Dedifferentiated amniotic fluid mesenchymal stem cell (primary cell): Measurements from ENCODE around the gene BAIAP3.
"Not testable (repeated sequence)": the region's sequence is repeated elsewhere in the genome, so short reads cannot be mapped to it uniquely, and the experiment has no call there.

Experiments
- DNase-seq: peaks from one replicate; pipeline ENCODE4 v3.0.0-alpha.2; 2016; ENCODE audit errors: extremely low spot score

The BAIAP3 gene

DNA sequence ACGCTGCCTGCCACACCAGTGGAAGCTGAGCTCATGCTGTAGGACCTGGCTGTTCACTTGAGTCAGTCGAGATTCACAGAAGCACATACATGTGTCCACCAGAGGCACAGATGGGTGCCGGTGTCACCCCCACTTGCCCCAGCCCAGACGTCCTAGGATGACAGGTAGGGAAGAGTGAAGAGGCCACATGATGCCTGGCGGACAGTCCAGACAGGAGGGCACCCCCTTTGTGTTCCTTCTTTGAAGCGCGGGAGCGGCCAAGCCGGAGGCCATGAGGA, 15.2 kb upstream of the BAIAP3 start:
- DNase-seq: no peak

DNA sequence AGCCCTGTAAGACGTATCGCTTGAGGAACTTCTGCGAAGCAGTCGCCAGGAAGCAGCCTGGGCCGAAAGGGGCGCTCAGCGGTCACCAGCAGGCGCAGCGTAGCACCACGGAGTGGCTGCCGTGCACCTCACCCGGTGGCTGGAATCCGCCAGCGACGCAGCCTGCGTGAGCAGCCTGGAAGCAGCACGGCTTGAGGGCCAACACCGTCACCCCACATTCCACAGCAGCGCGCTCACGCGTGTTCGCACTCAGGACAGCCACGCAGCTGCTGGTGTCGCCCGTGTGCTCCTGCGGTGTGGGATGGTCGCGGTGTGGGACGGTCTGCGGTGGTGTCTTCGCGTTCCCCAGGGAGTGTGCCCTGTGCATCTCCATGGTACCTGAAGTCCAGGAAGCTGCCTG, 14.4 kb upstream of the BAIAP3 start:
- DNase-seq: no peak

DNA sequence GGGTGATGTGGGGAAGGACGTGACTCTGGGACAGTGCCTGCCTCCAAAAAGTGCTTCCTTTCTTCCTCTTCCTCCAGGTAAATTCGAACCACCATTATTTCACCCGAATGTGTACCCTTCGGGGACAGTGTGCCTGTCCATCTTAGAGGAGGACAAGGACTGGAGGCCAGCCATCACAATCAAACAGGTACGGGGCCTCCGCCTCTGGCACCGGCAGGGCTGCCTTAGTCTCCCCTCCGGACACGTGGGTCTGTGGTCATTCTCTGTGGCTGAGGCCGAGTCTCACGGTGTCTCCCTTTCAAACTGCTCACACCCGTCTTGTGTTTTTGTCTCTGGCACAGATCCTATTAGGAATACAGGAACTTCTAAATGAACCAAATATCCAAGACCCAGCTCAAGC, 13.3 kb upstream of the BAIAP3 start:
- DNase-seq: no peak

DNA sequence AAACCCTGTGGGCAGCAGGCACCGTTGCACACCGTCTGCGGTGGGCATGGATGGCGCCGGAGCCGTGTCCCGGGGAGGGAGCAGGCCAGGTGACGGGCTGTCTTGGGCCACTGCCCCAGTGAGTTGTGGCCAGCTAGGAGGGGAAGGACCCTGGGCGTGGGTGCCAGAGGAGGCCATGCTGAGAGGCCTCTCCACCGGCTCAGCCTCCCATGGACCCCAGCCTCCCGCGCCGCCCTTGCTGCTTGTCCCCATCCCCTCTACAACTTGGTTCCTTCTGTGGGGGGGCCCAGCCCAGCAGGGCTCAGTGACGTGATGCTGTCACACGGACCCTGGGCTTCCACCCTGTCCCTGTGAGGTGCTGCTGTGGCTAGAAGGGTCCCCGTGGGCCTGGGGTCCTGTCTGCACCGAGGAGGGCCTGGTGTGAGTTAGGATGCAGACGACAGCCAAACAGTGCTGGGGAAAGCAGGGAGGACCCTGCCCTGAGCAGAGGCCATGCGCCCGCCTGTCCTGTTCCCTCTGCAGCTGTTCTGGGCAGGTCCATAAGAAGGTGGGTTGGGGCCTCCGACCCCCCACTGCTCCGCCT, 12.7 kb upstream of the BAIAP3 start:
- no peak for DNase-seq

DNA sequence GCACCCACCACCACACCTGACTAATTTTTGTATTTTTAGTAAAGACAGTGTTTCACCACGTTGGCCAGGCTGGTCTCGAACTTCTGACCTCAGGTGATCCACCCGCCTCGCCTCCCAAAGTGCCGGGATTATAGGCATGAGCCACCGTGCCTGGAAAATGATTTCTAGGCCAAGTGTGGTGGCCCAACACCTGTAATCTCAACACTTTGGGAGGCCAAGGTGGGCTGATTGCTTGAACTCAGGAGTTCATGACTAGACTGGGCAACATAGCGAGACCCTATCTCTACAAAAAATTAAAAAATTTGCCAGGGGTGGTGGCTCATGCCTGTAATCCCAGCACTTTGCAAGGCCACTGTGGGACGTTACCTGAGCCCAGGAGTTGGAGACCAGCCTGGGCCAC, 11.0 kb upstream of the BAIAP3 start:
- DNase-seq: no peak

DNA sequence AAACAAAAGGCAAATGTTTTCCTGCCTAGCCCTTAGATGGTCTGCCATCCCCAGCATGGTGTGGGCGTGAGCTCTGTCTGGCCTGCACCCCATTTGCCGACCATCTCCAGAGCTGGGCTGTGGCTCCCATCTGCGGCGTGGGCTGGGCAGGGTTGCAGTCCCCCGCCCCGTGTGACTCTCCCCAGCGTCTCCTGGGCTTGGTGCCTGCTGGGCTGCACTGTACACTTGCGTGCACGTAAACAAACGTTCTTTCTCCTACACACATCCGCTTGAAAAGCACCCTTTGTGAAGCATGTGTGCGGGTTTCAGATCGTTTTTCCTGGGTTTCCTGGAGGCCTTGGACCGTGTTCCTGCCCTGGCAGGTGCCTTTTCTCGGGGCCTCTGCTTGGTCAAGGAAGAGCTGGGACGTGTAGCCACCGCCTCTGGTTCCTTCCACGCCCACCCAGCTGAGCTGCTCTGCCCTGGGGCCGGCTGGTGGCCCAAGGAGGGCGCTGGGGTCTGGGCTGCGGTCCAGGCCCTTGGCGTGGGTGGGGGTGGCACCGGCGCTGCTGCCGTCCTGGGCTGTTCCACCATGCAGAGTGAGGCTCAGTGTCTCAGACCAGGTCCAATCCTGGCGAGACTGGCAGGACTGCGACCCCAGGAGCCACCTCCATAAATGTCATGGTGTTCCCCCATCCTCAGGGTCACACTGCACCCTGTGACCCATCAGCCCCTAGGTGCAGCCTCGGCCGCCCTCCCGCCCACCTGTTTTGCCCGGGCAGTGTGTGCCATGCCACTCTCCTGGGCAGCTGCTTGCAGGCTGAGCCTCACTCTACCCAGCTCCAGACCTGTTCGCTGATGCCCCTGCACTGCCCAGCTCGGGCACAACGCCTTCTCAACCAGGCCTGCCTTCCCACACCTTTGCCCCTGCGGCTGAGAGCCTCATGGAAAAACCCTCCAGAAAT, 9.9 kb upstream of the BAIAP3 start:
- DNase-seq: no peak

DNA sequence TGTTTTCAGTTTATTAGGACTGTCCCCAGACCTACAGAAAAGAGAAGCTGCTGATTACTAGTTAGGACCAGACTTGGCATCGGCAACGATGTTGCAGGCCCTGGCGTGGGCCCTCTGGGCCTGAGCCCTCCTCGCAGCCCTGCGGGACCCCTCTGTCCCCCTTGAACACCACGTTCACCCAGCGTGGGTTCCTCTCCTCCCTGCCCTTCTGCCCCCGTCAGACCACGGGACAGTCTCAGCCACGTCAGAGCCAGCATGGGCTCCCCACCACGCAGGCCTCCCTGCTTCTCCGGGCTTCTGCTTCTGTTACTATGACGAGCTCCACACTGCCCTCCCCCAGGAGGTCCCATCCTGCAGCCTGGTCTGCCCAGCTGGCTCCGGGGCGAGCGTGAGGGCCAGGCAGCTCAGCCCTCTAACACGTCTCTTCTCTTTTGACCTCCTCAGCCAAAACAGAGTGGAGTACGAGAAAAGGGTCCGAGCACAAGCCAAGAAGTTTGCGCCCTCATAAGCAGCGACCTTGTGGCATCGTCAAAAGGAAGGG, 9.1 kb upstream of the BAIAP3 start:
- no peak for DNase-seq

DNA sequence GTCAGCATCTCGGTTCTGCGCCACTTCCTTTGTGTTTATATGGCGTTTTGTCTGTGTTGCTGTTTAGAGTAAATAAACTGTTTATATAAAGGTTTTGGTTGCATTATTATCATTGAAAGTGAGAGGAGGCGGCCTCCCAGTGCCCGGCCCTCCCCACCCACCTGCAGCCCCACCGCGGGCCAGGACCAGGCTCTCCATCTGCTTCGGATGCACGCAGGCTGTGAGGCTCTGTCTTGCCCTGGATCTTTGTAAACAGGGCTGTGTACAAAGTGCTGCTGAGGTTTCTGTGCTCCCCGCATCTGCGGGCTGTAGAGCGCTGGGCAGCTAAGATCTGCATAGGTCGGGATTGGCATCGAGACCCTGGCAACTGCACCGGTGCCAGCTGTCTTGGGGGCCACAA, 8.2 kb upstream of the BAIAP3 start:
- no peak for DNase-seq

DNA sequence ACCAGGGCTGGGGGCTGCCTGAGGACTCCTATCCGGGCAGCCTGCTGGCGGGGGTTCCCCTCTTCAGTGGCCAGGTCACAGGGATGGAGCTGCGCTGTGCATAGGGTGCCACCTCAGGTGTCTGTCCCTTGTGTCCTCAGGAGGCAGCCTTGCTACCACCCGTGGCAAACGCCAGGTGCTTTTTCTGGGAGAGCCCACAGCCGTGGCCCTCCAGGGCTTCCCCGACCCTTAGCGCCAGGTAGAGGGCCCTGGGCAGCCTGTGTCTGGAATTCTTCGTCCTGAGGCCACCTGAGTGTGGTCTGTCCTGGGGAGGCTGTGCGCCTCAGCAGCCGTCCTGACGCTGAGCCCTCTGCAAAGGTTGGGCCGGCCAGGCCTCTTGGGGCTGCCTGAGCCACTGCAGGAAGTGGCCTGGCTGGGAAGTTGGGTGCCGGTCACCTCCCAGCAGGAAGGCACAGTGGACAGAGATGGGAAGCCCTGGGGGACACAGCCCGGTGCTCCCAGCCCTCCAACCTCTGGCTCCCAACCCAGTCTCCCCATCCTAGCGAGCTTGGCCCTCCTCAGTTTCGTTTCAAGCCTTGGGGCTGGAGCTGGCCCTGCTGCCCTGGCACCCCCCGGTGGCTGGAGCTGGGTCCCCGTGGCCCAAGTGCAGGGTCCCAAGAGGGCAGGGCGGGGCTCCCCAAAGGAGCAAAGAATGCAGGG, 7.6 kb upstream of the BAIAP3 start:
- no peak for DNase-seq

DNA sequence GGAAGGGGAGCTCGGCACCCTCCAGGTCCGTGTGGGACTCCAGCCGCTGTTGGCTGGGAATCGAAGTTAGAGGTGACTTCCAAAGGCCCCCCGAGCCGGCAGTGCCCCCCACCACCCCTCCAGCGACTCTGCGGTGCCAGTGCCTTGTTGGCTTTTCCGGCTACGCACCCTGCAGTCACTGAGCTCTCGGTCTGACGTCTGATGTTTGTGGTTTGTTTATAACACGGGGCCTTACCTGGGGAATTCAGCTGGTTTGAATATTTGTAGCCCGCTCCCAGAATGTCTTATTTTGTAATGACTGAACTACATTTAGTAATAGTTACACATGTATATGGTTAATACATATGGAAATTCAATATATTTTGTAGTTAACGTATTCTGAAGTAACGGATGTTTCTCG, 7.1 kb upstream of the BAIAP3 start:
- DNase-seq: no peak

DNA sequence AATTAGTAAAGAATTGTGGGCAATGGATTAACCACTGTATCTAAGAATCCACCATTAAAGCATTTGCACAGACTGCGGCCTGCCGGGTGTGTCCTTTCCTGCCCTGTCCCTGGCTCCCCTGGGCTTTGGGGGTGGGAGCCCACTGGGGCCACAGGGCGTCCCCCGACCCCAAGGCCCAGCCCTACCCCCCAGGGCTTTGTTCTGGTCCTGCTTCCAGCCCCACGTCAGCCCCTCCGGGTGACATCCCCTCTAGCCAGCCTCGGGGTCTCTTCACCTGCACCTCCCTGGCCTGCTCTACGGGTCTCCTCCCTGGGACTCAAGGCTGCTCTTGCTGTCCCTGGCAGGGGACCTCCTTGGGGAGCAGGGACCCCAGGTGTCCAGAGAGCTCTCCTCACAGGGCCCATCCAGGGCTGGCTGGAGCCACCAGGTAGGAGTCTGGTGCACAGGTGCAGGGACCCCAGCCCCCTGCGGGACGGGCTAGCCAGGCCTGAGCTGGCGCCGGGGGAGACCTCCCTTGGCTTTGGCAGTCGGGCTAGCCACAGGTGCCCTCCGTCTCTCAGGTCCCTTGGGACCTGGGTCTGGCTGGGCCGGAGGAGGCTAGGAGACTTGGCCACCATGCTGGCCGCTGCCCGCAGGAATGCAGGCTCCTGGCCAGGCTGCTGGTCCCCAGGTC, 6.4 kb upstream of the BAIAP3 start:
- DNase-seq: no peak

DNA sequence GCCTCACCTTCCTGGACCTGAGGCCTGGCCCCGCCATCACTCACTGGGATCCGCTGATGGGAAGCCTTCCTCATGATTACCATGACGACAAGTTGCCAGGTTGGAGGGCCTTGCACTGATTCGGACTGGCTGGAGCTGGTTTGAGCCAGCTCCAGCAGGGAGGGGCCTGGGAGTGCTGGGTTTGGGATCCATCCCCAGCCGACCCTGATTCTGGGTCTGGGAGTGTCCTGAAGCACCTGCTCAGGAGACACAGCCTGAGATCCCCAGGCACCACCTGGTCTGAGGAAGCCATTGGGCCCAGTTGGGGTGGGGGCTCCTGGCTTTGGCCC, 5.9 kb upstream of the BAIAP3 start:
- DNase-seq: no peak

DNA sequence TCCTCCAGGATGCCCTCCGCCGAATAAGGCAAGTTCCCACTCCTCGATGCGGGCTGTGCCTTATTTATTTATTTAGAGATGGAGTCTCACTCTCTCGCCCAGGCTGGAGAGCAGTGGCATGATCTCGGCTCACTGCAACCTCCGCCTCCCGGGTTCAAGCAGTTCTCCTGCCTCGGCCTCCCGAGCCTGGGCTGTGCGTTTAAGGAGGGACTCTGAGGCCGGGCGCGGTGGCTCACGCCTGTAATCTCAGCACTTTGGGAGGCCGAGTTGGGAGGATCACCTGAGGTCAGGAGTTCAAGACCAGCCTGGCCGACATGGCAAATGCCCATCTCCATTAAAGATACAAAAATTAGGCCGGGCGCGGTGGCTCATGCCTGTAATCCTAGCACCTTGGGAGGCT, 5.3 kb upstream of the BAIAP3 start:
- DNase-seq: not testable (repeated sequence)

DNA sequence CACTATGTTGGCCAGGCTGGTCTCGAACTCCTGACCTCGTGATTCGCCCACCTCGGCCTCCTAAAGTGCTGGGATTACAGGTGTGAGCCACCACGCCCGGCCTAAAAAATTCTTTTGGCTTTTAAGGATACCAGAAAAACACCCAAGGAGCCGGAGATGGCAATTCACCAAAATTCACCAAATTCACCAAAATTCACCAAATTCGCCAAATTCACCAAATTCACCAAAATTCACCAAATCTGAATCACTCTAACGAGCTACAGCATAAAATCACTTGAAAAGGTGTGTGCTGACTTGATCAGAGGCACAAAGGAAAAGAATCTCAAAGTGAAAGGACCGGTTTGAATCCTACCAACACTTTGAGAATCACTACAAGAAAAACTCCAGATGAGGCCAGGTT, 4.5 kb upstream of the BAIAP3 start:
- not testable (repeated sequence) for DNase-seq

DNA sequence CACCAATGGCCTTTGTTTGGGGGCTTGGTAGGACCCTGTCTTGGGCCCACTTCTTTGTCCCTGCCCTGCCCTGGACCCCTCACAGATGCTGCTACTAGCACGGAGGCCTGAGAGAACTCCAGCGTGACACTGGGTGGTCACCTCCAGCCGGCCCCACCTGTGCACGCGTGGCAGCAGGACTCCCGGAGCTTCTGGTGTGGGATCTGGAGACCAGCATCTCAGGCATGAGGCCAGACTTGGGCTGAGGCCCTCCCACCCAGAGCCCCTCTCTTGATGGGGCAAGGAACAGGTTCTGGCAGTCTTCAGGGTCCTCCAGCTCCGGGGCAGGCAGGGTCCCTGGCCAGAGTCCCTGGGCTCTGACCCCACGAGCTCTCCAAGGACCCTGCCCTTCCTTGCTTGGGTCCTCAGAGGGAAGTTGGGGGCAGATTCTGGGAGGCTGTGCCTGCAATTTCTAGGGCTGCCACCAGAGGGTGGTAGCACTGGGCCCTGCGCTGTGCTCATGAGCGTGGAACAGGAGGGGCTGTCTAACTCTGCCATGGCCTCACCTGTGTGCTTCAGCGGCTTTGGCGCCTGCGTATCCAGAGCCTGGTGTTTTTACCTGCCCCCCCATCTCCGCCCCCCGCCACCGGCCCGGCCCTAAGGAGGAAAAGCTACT, 3.1 kb upstream of the BAIAP3 start:
- no peak for DNase-seq

DNA sequence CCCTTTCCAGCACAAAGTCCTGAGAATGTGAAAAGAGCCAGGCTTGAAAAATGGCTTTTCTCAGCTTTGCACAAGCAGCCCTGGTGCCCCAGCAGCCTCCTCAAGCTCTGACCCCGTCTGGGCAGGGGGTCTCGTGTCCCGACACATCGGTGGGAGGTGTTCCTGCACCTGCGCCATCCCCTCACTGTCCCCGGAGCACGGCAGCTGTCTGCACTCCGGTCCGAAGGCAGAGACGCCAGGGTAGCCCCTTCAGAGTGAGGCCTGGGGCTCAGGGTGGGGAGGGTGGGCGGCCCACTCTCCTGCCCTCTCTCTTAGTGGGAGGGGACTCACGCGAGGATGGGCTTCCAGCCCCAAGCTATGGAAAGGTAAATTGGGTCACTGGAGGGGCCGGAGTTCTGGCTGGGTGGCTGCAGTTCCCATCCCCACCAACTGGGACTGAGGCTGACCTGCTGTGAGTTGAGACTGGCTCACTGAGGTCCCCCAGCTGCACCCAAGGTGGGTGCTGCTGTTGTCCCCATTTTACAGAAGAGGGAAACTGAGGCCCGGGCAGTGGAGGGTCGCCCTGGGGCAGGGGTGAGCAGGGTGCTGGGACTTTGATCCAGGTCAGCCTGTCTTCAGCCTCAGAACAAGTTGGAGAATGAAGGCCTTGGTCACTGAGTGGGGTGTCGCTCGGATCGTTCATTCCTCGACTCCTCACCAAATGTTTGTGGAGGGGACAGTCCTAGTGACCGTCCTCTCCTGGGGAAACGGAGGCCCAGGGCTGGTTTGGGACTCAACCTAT, 2.3 kb upstream of the BAIAP3 start:
- DNase-seq: no peak

DNA sequence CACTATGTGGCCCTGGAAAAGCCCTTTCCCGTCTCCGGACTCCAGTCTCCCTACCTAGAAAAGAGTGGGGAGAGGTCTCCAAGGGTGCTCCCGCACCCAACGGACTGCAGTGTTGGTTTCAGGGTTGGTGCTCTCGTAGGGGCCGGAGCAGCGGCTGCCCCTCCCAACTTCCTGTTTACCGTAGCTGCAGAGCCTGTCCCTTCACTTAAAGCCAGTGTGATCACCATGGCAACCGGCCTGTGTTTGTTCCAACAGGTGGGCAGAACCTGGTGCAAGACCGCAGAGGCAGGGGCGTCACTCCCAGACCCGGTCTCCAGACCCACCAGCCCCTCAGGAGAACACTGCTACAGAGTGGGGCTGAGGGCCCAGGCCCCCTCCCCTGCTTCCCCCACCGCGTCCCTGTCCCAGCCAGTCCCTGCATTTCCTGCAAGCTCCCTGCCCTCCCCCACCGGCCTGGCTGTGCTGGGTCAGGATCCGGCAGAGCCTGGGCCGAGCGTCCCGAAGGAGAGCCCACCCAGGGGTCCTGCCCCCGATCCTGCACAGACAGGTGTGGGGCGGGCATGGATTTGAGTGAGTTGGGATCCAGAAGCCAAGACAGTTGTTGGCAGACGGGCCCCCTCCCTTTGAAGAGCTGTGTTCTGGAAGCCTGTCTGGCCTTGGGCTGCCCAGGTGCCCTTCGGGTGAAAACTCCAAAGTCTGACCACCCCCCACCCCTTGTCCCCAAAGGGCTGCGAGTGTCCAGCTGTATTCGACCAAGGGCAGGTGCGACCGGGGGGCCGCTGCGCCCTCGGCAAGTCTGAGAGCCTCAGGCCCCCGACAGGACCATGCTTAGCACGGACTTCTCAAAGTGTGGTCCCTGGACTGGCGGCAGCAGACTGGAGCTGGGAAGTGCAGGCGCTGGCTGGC, 1.5 kb upstream of the BAIAP3 start:
- DNase-seq: no peak

DNA sequence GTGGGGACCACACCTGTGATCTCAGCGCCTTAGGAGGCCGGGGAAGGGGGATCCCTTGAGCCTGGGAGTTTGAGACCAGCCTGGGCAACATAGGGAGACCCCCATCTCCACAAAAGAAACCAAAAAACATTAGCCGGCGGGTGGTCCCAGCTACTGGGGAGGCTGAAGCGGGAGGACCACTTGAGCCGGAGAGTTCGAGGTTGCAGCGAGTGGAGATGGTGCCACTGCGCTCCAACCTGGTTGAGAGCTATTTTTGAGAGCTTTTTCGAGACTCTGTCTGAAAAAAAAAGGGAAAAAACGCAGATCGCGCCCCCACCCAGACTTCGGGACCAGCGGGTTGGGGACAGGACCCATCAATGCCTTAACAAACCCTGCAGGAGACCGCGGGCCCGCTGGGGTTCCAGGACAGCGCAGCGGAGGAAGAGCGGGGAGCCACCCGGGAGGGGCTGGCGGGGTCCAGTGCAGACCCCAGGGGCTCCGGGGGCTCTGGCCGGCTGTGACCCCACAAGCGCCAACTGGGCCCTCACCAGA, 762 bp upstream of the BAIAP3 start:
- no peak for DNase-seq

DNA sequence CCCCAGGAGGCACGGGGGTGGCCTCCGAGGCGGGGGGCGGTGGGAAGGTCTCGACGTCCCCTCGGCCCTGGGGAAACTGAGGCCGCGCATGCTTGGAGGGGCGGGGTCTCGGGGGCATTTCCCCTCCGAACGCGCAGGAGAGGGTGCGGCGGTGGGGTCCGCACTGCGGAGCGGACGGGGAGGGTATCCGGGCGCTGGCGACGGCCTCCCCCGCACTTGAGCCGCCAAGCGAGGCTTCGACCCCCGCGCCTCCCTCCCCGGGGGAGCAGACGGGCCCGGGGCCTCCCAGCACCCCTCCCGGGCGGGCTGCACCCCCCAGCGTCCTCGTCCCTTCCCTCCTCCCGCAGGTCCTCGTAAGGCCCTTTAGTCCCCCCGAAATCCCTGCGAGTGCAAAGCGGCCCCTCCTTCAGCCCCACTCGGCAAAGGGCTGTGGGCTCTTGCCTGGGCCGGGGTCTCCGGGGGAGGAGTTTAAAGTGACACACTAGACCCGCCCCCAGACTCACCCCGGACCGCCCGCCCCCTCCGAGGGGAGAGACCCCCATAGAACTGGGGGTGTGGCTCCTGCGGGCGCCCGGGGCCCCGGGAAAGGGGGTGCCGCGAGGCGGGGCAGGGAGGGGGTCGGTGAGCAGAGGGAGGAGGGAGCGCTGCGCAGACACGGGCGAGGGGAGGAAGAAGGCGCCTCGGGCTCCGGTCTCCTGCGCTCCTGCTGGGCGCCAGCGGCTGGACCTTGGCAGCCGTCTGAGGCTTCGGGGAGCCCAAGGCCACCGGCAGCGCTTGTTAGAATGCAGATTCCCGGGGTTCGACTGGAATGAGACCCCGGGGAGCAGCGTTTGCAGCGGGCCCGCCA, 632 bp downstream of the BAIAP3 start:
- DNase-seq: no peak
